Neural progenitor cell (in vitro differentiated cells): ENCODE data around the gene S100A9. TPM values are rescaled to one million over a fixed set of nuclear protein-coding genes. Genes with fewer than 3 reads are reported as not detected.

Source experiments
- DNase-seq: peaks from one replicate; pipeline ENCODE4 v3.0.0-alpha.2; 2016; ENCODE audit warnings: low spot score
- H2AFZ ChIP-seq: fragments of 200-600 bp; sonication (generic); replicated peaks from 2 replicates; pipeline ENCODE4 v1.6.1; 2016; ENCODE audit warnings: antibody characterized with exemption
- H3F3A ChIP-seq: fragments of 200-600 bp; sonication (generic); 2 replicates; pipeline ENCODE4 v1.6.1; 2016; ENCODE audit warnings: antibody characterized with exemption, low read depth
- H3K27ac ChIP-seq: fragments of 200-600 bp; sonication (generic); 2 replicates; pipeline ENCODE4 v1.5.1; 2016; ENCODE audit warnings: mild to moderate bottlenecking
- H3K27me3 ChIP-seq: fragments of 200-600 bp; sonication (generic); 2 replicates; pipeline ENCODE4 v1.6.1; 2016; ENCODE audit warnings: mild to moderate bottlenecking, moderate library complexity
- H3K36me3 ChIP-seq: fragments of 200-600 bp; sonication (generic); 2 replicates; pipeline ENCODE4 v1.5.1; 2016
- H3K4me1 ChIP-seq: fragments of 200-600 bp; sonication (generic); 2 replicates; pipeline ENCODE4 v1.6.1; 2016; ENCODE audit warnings: mixed run types
- H3K4me2 ChIP-seq: fragments of 200-600 bp; sonication (generic); 2 replicates; pipeline ENCODE4 v1.6.1; 2016
- H3K4me3 ChIP-seq: fragments of 200-600 bp; sonication (generic); 2 replicates; pipeline ENCODE4 v1.5.1; 2016
- H3K79me2 ChIP-seq: fragments of 200-600 bp; sonication (generic); 2 replicates; pipeline ENCODE4 v1.6.1; 2016; ENCODE audit warnings: low read depth
- H3K9ac ChIP-seq: fragments of 200-600 bp; sonication (generic); 2 replicates; pipeline ENCODE4 v1.6.1; 2016
- H3K9me3 ChIP-seq: fragments of 200-600 bp; sonication (generic); 2 replicates; pipeline ENCODE4 v1.5.1; 2016; ENCODE audit warnings: low read depth
- H4K20me1 ChIP-seq: fragments of 200-600 bp; sonication (generic); 2 replicates; pipeline ENCODE4 v1.6.1; 2016; ENCODE audit warnings: low read depth
- H3K27ac Mint-ChIP-seq: 3 replicates; pipeline ENCODE4 v1.8.0; 2021; ENCODE audit warnings: mixed read lengths
- H3K27me3 Mint-ChIP-seq: 2 replicates; pipeline ENCODE4 v1.8.0; 2022; ENCODE audit warnings: low read depth, mild to moderate bottlenecking, inconsistent platforms, moderate library complexity, mixed read lengths; ENCODE audit not compliant: insufficient read depth
- H3K36me3 Mint-ChIP-seq: 3 replicates; pipeline ENCODE4 v1.8.0; 2021; ENCODE audit warnings: mixed read lengths
- H3K4me1 Mint-ChIP-seq: 3 replicates; pipeline ENCODE4 v1.8.0; 2021; ENCODE audit warnings: mixed read lengths
- H3K4me3 Mint-ChIP-seq: 3 replicates; pipeline ENCODE4 v1.8.0; 2021; ENCODE audit warnings: mild to moderate bottlenecking, moderate library complexity, mixed read lengths
- H3K9me3 Mint-ChIP-seq: 3 replicates; pipeline ENCODE4 v1.8.0; 2020; ENCODE audit warnings: mixed read lengths
- EZH2 ChIP-seq: fragments of 200-600 bp; sonication (generic); IDR thresholded peaks from 2 replicates; pipeline ENCODE4 v1.6.1; 2017; ENCODE audit warnings: antibody characterized with exemption, mild to moderate bottlenecking, moderate library complexity
- EZH2phosphoT487 ChIP-seq: fragments of 200-600 bp; sonication (generic); IDR thresholded peaks from 2 replicates; pipeline ENCODE4 v1.6.1; 2017; ENCODE audit warnings: antibody characterized with exemption
- total RNA-seq: library from RNA; depleted of rRNA; stranded (reverse); fragments of >200 nt; gene quantifications from 2 replicates; pipeline ENCODE4 v1.2.3, GENCODE V29; 2015; ENCODE audit warnings: low replicate concordance
- TF ChIP-seq, protein P1 (sequence below): fragments of 200-600 bp; sonication (generic); IDR thresholded peaks from 2 replicates; pipeline ENCODE4 v1.5.1; 2017; ENCODE audit warnings: antibody characterized with exemption, mild to moderate bottlenecking

S100A9 gene
- total RNA-seq, 1 donor from 2014 or later, result not detected

DNA sequence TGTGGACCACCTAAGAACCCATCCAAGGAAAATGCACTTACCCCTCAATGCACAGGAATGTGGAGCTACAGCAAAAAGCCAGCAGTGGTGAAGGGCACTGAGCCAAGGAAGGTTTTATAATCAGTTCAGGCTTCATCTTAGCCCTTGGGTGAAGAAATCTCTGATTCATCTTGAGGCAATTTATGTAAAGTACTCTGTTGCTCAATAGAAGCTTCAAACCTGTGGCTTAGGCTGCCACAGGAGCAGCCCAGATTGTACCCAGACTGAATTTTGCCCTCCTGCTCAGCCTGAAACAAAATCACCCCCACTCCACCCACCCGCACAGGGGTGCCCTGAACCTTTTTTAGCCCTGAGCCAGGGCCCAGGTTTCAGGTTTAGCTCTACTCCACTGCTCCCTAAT lies 17.9 kb downstream of the S100A9 start, which contains the start of gene S100A12:
TSS of gene S100A12 (minus strand) at position 111 of the 400 bp plus-strand sequence. CDS start 1,029 bp downstream, outside the sequence.
- Histone ChIP-seq H2AFZ (no peak within 1 kb of the TSS), H3K4me3 (no peak within 1 kb of the TSS), H3K36me3 (no peaks in the 10 kb centered on the region), H3K27me3 (no peaks in the 10 kb centered on the region), H3K79me2 (no peaks in the 10 kb centered on the region), H3K27ac (no peak within 1 kb of the TSS), H3K4me2 (no peak within 1 kb of the TSS), H4K20me1 (no peaks in the 10 kb centered on the region), H3K4me1 (no peaks in the 10 kb centered on the region), H3F3A (no peaks in the 10 kb centered on the region), H3K9me3 (no peaks in the 10 kb centered on the region), H3K9ac (no peak within 1 kb of the TSS)
- Mint-ChIP-seq H3K36me3 (no peaks in the 10 kb centered on the region), H3K4me1 (no peaks in the 10 kb centered on the region), H3K4me3 (no peak within 1 kb of the TSS), H3K27ac (no peak within 1 kb of the TSS), H3K27me3 (peaks cover 10% of the 10 kb centered on the region), H3K9me3 (no peaks in the 10 kb centered on the region)
- no peak for DNase-seq
- TF ChIP-seq EZH2phosphoT487, result no peak
- TF ChIP-seq, protein P1, sequence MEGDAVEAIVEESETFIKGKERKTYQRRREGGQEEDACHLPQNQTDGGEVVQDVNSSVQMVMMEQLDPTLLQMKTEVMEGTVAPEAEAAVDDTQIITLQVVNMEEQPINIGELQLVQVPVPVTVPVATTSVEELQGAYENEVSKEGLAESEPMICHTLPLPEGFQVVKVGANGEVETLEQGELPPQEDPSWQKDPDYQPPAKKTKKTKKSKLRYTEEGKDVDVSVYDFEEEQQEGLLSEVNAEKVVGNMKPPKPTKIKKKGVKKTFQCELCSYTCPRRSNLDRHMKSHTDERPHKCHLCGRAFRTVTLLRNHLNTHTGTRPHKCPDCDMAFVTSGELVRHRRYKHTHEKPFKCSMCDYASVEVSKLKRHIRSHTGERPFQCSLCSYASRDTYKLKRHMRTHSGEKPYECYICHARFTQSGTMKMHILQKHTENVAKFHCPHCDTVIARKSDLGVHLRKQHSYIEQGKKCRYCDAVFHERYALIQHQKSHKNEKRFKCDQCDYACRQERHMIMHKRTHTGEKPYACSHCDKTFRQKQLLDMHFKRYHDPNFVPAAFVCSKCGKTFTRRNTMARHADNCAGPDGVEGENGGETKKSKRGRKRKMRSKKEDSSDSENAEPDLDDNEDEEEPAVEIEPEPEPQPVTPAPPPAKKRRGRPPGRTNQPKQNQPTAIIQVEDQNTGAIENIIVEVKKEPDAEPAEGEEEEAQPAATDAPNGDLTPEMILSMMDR, result no peak
- TF ChIP-seq EZH2, result no peak

DNA sequence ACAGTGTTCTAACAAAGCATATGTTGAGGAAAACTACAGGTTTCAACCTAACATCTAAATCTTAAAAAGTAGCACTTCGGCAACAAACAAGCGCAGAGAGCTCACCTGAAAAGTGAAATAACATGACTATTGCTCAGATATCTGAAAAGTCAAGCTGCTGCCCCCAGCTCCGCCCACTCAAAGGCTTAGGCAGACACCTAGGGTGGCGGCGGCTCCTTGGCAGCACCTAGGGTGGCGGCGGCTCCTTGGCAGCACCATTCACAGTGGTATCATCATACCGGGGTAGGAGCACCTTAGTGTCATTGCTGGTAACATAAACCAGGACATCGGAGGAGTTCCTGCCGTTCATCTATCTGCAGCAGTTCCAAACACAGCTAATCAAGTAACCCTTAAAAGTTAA lies 21.9 kb downstream of the S100A9 start:
- no peak overlapping the region for H3K27ac Mint-ChIP-seq
- DNase-seq, result no peak
- Histone ChIP-seq H3K4me3 (no peak overlapping the region), H4K20me1 (no peaks in the 10 kb centered on the region), H3K9me3 (no peaks in the 10 kb centered on the region), H3K9ac (no peak overlapping the region), H3K27me3 (no peaks in the 10 kb centered on the region), H3F3A (no peaks in the 10 kb centered on the region), H3K27ac (no peak overlapping the region), H3K79me2 (no peaks in the 10 kb centered on the region), H2AFZ (no peak overlapping the region), H3K36me3 (no peaks in the 10 kb centered on the region), H3K4me1 (no peaks in the 10 kb centered on the region), H3K4me2 (no peak overlapping the region)
- TF ChIP-seq, protein P1, result no peak
- TF ChIP-seq EZH2, result no peak
- no peak for TF ChIP-seq EZH2phosphoT487
- no peak overlapping the region for H3K4me3 Mint-ChIP-seq
- no peaks in the 10 kb centered on the region for H3K36me3 Mint-ChIP-seq
- H3K27me3 Mint-ChIP-seq, result peaks cover 10% of the 10 kb centered on the region
- H3K9me3 Mint-ChIP-seq, result peaks cover 4% of the 10 kb centered on the region
- H3K4me1 Mint-ChIP-seq, result no peaks in the 10 kb centered on the region

DNA sequence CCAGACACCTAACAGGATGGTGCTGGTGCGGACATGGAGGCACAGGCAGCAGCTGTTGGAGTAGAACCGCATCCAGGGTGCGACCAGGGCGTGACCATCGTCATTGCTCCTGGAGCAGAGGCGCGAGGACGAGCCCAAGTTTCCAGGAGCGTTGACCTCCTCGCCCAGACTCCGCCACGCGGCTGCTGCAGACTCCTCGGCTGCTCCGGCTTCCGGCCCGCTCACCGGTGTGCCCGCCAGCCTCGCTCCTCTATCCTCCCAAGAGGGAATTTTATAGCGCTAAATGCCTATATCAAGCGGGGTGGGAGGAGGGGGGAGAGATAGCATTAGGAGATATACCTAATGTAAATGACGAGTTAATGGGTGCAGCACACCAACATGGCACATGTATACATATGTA lies 23.1 kb downstream of the S100A9 start:
- H4K20me1 ChIP-seq, result no peaks in the 10 kb centered on the region
- no peak overlapping the region for H3K27ac ChIP-seq
- TF ChIP-seq EZH2 (no peak), EZH2phosphoT487 (no peak)
- TF ChIP-seq, protein P1, result no peak
- H3F3A ChIP-seq, result no peaks in the 10 kb centered on the region
- Mint-ChIP-seq H3K36me3 (no peaks in the 10 kb centered on the region), H3K9me3 (peaks cover 4% of the 10 kb centered on the region), H3K27ac (no peak overlapping the region), H3K4me3 (no peak overlapping the region), H3K4me1 (no peaks in the 10 kb centered on the region), H3K27me3 (peaks cover 7% of the 10 kb centered on the region)
- no peaks in the 10 kb centered on the region for H3K4me1 ChIP-seq
- no peak overlapping the region for H3K9ac ChIP-seq
- no peak for DNase-seq
- no peak overlapping the region for H3K4me3 ChIP-seq
- no peaks in the 10 kb centered on the region for H3K9me3 ChIP-seq
- no peak overlapping the region for H2AFZ ChIP-seq
- no peaks in the 10 kb centered on the region for H3K36me3 ChIP-seq
- no peaks in the 10 kb centered on the region for H3K27me3 ChIP-seq
- H3K4me2 ChIP-seq, result no peak overlapping the region
- no peaks in the 10 kb centered on the region for H3K79me2 ChIP-seq
